SK-N-SH treated with all-trans-retinoic acid at 6 μM for 48 hours (cell line): Measurements from ENCODE around the gene CHRNA3.

Experiments
- ATAC-seq: fragments of 200-7000 bp; cut with Tn5 transposase; 3 replicates; pipeline ENCODE4 v1.9.1; 2020; ENCODE audit warnings: mild to moderate bottlenecking, moderate library complexity
- ARNTL ChIP-seq: fragments of 450-650 bp; formaldehyde crosslinking; IDR thresholded peaks from 2 replicates; pipeline ENCODE4 v1.5.0; 2020; ENCODE audit warnings: low read depth, mild to moderate bottlenecking, moderate library complexity, borderline replicate concordance
- CSDC2 ChIP-seq: fragments of 250-450 bp; sonication (Bioruptor Pico); IDR thresholded peaks from 2 replicates; pipeline ENCODE4 v1.5.0; 2020; ENCODE audit warnings: mild to moderate bottlenecking, moderate library complexity
- ESRRG ChIP-seq: fragments of 250-450 bp; sonication (Bioruptor Pico); IDR thresholded peaks from 2 replicates; pipeline ENCODE4 v1.6.1; 2021; ENCODE audit warnings: mild to moderate bottlenecking
- GLIS3 ChIP-seq: fragments of 250-450 bp; sonication (Bioruptor Pico); IDR thresholded peaks from 2 replicates; pipeline ENCODE4 v1.5.0; 2020; ENCODE audit warnings: mild to moderate bottlenecking, moderate library complexity
- ISL1 ChIP-seq: fragments of 250-450 bp; sonication (Bioruptor Pico); IDR thresholded peaks from 2 replicates; pipeline ENCODE4 v2.1.2; 2022; ENCODE audit warnings: mild to moderate bottlenecking, moderate library complexity
- OSR1 ChIP-seq: fragments of 250-450 bp; sonication (Bioruptor Pico); IDR thresholded peaks from 2 replicates; pipeline ENCODE4 v1.8.0; 2022; ENCODE audit warnings: moderate library complexity, mild to moderate bottlenecking, inconsistent platforms
- PPARA ChIP-seq: fragments of 250-450 bp; sonication (Bioruptor Pico); IDR thresholded peaks from 2 replicates; pipeline ENCODE4 v1.5.0; 2020; ENCODE audit warnings: mild to moderate bottlenecking, borderline replicate concordance
- RARB ChIP-seq: fragments of 250-450 bp; sonication (Bioruptor Pico); IDR thresholded peaks from 2 replicates; pipeline ENCODE4 v1.8.0; 2021; ENCODE audit warnings: mild to moderate bottlenecking, moderate library complexity
- SNAI2 ChIP-seq: fragments of 250-450 bp; sonication (Bioruptor Pico); IDR thresholded peaks from 2 replicates; pipeline ENCODE4 v1.5.0; 2020; ENCODE audit warnings: mild to moderate bottlenecking, moderate library complexity
- TCF4 ChIP-seq: fragments of 250-450 bp; sonication (Bioruptor Pico); IDR thresholded peaks from 2 replicates; pipeline ENCODE4 v1.8.0; 2021; ENCODE audit warnings: mild to moderate bottlenecking, moderate library complexity, borderline replicate concordance
- TOX ChIP-seq: fragments of 250-450 bp; sonication (Bioruptor Pico); IDR thresholded peaks from 2 replicates; pipeline ENCODE4 v1.8.0; 2021; ENCODE audit warnings: mild to moderate bottlenecking, moderate library complexity, borderline replicate concordance
- ZC3H10 ChIP-seq: fragments of 250-450 bp; sonication (Bioruptor Pico); IDR thresholded peaks from 2 replicates; pipeline ENCODE4 v1.5.1; 2021; ENCODE audit warnings: mild to moderate bottlenecking, moderate library complexity
- ZFP3 ChIP-seq: fragments of 250-450 bp; sonication (Bioruptor Pico); IDR thresholded peaks from 2 replicates; pipeline ENCODE4 v1.5.0; 2020; ENCODE audit warnings: mild to moderate bottlenecking, moderate library complexity
- ZFP30 ChIP-seq: fragments of 450-650 bp; formaldehyde crosslinking; IDR thresholded peaks from 2 replicates; pipeline ENCODE4 v1.5.0; 2022; ENCODE audit warnings: mild to moderate bottlenecking, moderate library complexity
- ZNF565 ChIP-seq: fragments of 450-650 bp; formaldehyde crosslinking; conservative IDR thresholded peaks from 2 replicates; pipeline ENCODE4 v1.5.0; 2020; ENCODE audit warnings: low read depth, mild to moderate bottlenecking, moderate library complexity
- ZNF70 ChIP-seq: fragments of 450-650 bp; formaldehyde crosslinking; IDR thresholded peaks from 2 replicates; pipeline ENCODE4 v1.5.0; 2020; ENCODE audit warnings: mild to moderate bottlenecking, moderate library complexity
- ZNF8 ChIP-seq: fragments of 450-650 bp; formaldehyde crosslinking; IDR thresholded peaks from 2 replicates; pipeline ENCODE4 v1.5.0; 2020; ENCODE audit warnings: mild to moderate bottlenecking, moderate library complexity
- TF ChIP-seq, protein P1 (sequence below): fragments of 250-450 bp; sonication (Bioruptor Pico); IDR thresholded peaks from 2 replicates; pipeline ENCODE4 v1.5.0; 2020; ENCODE audit warnings: mild to moderate bottlenecking, moderate library complexity
- TF ChIP-seq, protein P2 (sequence below): fragments of 250-450 bp; sonication (Bioruptor Pico); IDR thresholded peaks from 2 replicates; pipeline ENCODE4 v1.8.0; 2020; ENCODE audit warnings: mild to moderate bottlenecking, moderate library complexity, borderline replicate concordance
- TF ChIP-seq, protein P3 (sequence below): fragments of 250-450 bp; sonication (Bioruptor Pico); IDR thresholded peaks from 2 replicates; pipeline ENCODE4 v1.5.1; 2020; ENCODE audit warnings: low read depth, mild to moderate bottlenecking, moderate library complexity
- TF ChIP-seq, protein P4 (sequence below): fragments of 250-450 bp; sonication (Bioruptor Pico); IDR thresholded peaks from 2 replicates; pipeline ENCODE4 v1.8.0; 2021; ENCODE audit warnings: low read depth, mild to moderate bottlenecking, moderate library complexity, borderline replicate concordance
- TF ChIP-seq, protein P5 (sequence below): fragments of 250-450 bp; sonication (Bioruptor Pico); IDR thresholded peaks from 2 replicates; pipeline ENCODE4 v1.5.1; 2021; ENCODE audit warnings: mild to moderate bottlenecking, moderate library complexity

CHRNA3 gene

DNA sequence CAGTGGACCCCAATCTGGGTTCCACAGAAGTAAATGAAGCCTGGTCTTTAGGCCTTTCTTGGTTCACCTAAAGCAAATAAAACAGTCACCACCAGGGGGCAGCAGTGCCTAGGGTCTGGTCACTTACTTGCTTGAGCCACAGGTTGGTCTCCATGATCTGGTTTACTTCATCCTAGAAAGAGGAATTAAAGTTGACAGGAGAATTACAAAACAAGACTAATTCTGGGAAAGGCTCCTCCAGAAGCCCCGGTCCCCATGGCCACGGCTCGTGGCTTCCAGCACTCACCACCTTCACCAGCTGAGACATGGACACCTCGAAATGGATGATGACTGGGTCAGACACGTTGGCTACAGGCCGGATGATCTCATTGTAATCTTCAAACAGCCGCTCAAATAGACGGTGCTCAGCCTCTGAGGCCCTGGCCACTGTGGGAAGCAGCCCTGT lies 2.3 kb downstream of the CHRNA3 start (continued):
- TF ChIP-seq, protein P1, sequence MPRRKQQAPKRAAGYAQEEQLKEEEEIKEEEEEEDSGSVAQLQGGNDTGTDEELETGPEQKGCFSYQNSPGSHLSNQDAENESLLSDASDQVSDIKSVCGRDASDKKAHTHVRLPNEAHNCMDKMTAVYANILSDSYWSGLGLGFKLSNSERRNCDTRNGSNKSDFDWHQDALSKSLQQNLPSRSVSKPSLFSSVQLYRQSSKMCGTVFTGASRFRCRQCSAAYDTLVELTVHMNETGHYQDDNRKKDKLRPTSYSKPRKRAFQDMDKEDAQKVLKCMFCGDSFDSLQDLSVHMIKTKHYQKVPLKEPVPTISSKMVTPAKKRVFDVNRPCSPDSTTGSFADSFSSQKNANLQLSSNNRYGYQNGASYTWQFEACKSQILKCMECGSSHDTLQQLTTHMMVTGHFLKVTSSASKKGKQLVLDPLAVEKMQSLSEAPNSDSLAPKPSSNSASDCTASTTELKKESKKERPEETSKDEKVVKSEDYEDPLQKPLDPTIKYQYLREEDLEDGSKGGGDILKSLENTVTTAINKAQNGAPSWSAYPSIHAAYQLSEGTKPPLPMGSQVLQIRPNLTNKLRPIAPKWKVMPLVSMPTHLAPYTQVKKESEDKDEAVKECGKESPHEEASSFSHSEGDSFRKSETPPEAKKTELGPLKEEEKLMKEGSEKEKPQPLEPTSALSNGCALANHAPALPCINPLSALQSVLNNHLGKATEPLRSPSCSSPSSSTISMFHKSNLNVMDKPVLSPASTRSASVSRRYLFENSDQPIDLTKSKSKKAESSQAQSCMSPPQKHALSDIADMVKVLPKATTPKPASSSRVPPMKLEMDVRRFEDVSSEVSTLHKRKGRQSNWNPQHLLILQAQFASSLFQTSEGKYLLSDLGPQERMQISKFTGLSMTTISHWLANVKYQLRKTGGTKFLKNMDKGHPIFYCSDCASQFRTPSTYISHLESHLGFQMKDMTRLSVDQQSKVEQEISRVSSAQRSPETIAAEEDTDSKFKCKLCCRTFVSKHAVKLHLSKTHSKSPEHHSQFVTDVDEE (CRISPR knock-in tag): peak; percentile 94
- no peak for TF ChIP-seq ZC3H10 (CRISPR knock-in tag)
- TF ChIP-seq ARNTL (CRISPR knock-in tag): no peak
- no peak for TF ChIP-seq RARB
- no peak for TF ChIP-seq ZNF70
- TF ChIP-seq, protein P2, sequence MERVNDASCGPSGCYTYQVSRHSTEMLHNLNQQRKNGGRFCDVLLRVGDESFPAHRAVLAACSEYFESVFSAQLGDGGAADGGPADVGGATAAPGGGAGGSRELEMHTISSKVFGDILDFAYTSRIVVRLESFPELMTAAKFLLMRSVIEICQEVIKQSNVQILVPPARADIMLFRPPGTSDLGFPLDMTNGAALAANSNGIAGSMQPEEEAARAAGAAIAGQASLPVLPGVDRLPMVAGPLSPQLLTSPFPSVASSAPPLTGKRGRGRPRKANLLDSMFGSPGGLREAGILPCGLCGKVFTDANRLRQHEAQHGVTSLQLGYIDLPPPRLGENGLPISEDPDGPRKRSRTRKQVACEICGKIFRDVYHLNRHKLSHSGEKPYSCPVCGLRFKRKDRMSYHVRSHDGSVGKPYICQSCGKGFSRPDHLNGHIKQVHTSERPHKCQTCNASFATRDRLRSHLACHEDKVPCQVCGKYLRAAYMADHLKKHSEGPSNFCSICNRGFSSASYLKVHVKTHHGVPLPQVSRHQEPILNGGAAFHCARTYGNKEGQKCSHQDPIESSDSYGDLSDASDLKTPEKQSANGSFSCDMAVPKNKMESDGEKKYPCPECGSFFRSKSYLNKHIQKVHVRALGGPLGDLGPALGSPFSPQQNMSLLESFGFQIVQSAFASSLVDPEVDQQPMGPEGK (CRISPR knock-in tag): no peak
- no peak for TF ChIP-seq TOX (CRISPR knock-in tag)
- TF ChIP-seq ZNF565 (CRISPR knock-in tag): no peak
- 0 out of 2 replicates have a peak, but pooled peaks have one; percentile 46 for TF ChIP-seq GLIS3 (CRISPR knock-in tag)
- TF ChIP-seq SNAI2: peak; percentile 24; the same call in 1 of the 2 replicates
- TF ChIP-seq OSR1 (CRISPR knock-in tag): no peak
- TF ChIP-seq ZFP30 (CRISPR knock-in tag): no peak
- TF ChIP-seq CSDC2 (CRISPR knock-in tag): no peak
- no peak for TF ChIP-seq ZNF8 (CRISPR knock-in tag)
- TF ChIP-seq ZFP3: 0 out of 2 replicates have a peak, but pooled peaks have one; percentile 69

DNA sequence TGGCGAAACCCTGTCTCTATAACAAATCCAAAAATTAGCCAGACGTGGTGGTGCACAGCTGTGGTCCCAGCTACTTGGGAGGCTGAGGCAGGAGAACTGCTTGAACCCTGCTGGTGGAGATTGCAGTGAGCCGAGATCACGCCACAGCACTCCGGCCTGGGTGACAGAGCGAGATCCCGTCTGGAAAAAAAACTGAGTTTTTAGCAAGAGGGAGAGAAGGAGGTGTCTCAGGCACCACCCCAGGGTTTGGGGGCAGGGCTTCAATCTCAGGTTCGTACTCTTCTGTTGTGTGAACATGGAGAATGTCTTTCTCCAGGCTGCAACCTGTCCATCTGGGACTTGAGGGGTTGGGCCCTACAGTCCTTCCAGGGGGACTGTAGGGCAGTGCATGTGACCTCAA lies 2.7 kb downstream of the CHRNA3 start:
- TF ChIP-seq TOX (CRISPR knock-in tag) (no peak), RARB (no peak), TCF4 (no peak), SNAI2 (no peak), ZFP3 (no peak), ZNF70 (no peak), ARNTL (CRISPR knock-in tag) (no peak), PPARA (CRISPR knock-in tag) (no peak), ESRRG (CRISPR knock-in tag) (no peak), ISL1 (CRISPR knock-in tag) (no peak), ZNF8 (CRISPR knock-in tag) (no peak), GLIS3 (CRISPR knock-in tag) (no peak)
- TF ChIP-seq, protein P2 (CRISPR knock-in tag): no peak
- TF ChIP-seq, protein P1 (CRISPR knock-in tag): no peak
- TF ChIP-seq, protein P3, sequence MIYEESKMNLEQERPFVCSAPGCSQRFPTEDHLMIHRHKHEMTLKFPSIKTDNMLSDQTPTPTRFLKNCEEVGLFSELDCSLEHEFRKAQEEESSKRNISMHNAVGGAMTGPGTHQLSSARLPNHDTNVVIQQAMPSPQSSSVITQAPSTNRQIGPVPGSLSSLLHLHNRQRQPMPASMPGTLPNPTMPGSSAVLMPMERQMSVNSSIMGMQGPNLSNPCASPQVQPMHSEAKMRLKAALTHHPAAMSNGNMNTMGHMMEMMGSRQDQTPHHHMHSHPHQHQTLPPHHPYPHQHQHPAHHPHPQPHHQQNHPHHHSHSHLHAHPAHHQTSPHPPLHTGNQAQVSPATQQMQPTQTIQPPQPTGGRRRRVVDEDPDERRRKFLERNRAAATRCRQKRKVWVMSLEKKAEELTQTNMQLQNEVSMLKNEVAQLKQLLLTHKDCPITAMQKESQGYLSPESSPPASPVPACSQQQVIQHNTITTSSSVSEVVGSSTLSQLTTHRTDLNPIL (CRISPR knock-in tag): no peak
- TF ChIP-seq, protein P4, sequence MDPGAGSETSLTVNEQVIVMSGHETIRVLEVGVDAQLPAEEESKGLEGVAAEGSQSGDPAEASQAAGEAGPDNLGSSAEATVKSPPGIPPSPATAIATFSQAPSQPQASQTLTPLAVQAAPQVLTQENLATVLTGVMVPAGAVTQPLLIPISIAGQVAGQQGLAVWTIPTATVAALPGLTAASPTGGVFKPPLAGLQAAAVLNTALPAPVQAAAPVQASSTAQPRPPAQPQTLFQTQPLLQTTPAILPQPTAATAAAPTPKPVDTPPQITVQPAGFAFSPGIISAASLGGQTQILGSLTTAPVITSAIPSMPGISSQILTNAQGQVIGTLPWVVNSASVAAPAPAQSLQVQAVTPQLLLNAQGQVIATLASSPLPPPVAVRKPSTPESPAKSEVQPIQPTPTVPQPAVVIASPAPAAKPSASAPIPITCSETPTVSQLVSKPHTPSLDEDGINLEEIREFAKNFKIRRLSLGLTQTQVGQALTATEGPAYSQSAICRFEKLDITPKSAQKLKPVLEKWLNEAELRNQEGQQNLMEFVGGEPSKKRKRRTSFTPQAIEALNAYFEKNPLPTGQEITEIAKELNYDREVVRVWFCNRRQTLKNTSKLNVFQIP (CRISPR knock-in tag): no peak
- TF ChIP-seq, protein P5, sequence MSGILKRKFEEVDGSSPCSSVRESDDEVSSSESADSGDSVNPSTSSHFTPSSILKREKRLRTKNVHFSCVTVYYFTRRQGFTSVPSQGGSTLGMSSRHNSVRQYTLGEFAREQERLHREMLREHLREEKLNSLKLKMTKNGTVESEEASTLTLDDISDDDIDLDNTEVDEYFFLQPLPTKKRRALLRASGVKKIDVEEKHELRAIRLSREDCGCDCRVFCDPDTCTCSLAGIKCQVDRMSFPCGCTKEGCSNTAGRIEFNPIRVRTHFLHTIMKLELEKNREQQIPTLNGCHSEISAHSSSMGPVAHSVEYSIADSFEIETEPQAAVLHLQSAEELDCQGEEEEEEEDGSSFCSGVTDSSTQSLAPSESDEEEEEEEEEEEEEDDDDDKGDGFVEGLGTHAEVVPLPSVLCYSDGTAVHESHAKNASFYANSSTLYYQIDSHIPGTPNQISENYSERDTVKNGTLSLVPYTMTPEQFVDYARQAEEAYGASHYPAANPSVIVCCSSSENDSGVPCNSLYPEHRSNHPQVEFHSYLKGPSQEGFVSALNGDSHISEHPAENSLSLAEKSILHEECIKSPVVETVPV: no peak
- no peak for ATAC-seq
